ENCODE results near the gene SRR.

The SRR gene

DNA sequence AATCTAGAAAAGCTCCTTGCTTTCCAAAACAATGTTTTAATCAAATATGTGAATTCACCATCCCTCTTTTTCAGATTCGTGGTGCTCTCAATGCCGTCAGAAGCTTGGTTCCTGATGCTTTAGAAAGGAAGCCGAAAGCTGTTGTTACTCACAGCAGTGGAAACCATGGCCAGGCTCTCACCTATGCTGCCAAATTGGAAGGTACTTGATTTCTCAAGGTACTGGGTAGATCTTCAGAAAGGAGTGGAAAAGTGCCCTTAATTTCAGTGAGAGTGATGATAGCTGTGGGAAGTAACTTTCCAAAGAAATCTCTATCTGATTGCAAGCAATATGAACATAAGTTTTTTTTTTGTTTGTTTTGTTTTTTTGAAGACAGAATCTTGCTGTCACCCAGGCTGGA lies 14.0 kb downstream of the SRR start:
- H3K4me3 ChIP-seq: no peak overlapping the region
- no peak overlapping the region for H3K27ac ChIP-seq
- TF ChIP-seq, protein P1, sequence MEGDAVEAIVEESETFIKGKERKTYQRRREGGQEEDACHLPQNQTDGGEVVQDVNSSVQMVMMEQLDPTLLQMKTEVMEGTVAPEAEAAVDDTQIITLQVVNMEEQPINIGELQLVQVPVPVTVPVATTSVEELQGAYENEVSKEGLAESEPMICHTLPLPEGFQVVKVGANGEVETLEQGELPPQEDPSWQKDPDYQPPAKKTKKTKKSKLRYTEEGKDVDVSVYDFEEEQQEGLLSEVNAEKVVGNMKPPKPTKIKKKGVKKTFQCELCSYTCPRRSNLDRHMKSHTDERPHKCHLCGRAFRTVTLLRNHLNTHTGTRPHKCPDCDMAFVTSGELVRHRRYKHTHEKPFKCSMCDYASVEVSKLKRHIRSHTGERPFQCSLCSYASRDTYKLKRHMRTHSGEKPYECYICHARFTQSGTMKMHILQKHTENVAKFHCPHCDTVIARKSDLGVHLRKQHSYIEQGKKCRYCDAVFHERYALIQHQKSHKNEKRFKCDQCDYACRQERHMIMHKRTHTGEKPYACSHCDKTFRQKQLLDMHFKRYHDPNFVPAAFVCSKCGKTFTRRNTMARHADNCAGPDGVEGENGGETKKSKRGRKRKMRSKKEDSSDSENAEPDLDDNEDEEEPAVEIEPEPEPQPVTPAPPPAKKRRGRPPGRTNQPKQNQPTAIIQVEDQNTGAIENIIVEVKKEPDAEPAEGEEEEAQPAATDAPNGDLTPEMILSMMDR (IDR thresholded peaks at IDR 0.05): no peak
- no peak for DNase-seq (ENCODE audit: low spot score)

- DNase-seq (ENCODE audit: low spot score): no peak
- Histone ChIP-seq H3K4me3 (no peak overlapping the region), H3K27ac (no peak overlapping the region)
- TF ChIP-seq, protein P1 (IDR thresholded peaks at IDR 0.05): no peak
These were observed 15.3 kb downstream of the SRR start for GRCh38 chr17:2319051-2319450.

- TF ChIP-seq, protein P1 (IDR thresholded peaks at IDR 0.05): no peak
- no peak for DNase-seq (ENCODE audit: low spot score)
- Histone ChIP-seq H3K4me3 (no peak overlapping the region), H3K27ac (no peak overlapping the region)
These were observed 17.6 kb downstream of the SRR start for GRCh38 chr17:2321399-2321798.

- no peak for DNase-seq (ENCODE audit: low spot score)
- TF ChIP-seq, protein P1 (IDR thresholded peaks at IDR 0.05): no peak
- H3K27ac ChIP-seq: no peak overlapping the region
- H3K4me3 ChIP-seq: no peak overlapping the region
These were observed 20.0 kb downstream of the SRR start for GRCh38 chr17:2323629-2324314.

GRCh38 chr17:2331303-2331702 lies 27.6 kb downstream of the SRR start:
- no peak for DNase-seq (ENCODE audit: low spot score)
- TF ChIP-seq, protein P1 (IDR thresholded peaks at IDR 0.05): no peak
- no peak overlapping the region for H3K27ac ChIP-seq
- H3K4me3 ChIP-seq: no peak overlapping the region

GRCh38 chr17:2335726-2336214 lies 32.0 kb downstream of the SRR start:
- H3K27ac ChIP-seq: peak overlapping the region; percentile 58 to 87

More at GRCh38 chr17:2335726-2336214, 32.0 kb downstream of the SRR start:
- no peak for DNase-seq (ENCODE audit: low spot score)
- H3K4me3 ChIP-seq: peak overlapping the region; percentile 96
- TF ChIP-seq, protein P1 (IDR thresholded peaks at IDR 0.05): no peak

Data from coronary artery (tissue), 2 donors.